ACC112 (cell line): ENCODE data around the gene HMGB3.

Experiments used
- H2AFZ ChIP-seq: fragments of 200-600 bp; sonication (generic); one replicate; pipeline ENCODE4 v1.6.0; 2017; ENCODE audit warnings: antibody characterized with exemption, low read length; ENCODE audit not compliant: unreplicated experiment
- H3K27ac ChIP-seq: fragments of 200-600 bp; sonication (generic); 2 replicates; pipeline ENCODE4 v1.5.1; 2014; ENCODE audit warnings: low read depth, mild to moderate bottlenecking, antibody characterized with exemption, low read length, moderate library complexity
- H3K27me3 ChIP-seq: fragments of 200-600 bp; sonication (generic); 2 replicates; pipeline ENCODE4 v1.6.1; 2014; ENCODE audit warnings: mild to moderate bottlenecking, antibody characterized with exemption, low read length, moderate library complexity, mixed read lengths; ENCODE audit not compliant: insufficient read depth
- H3K36me3 ChIP-seq: fragments of 200-600 bp; sonication (generic); 2 replicates; pipeline ENCODE4 v1.6.1; 2016; ENCODE audit warnings: mild to moderate bottlenecking, antibody characterized with exemption, low read length, moderate library complexity, mixed read lengths; ENCODE audit not compliant: insufficient read depth
- H3K4me1 ChIP-seq: fragments of 200-600 bp; sonication (generic); one replicate; pipeline ENCODE4 v1.6.1; 2016; ENCODE audit warnings: low read length, mixed read lengths; ENCODE audit not compliant: insufficient read depth, unreplicated experiment, control insufficient read depth
- H3K4me3 ChIP-seq: fragments of 200-600 bp; sonication (generic); 2 replicates; pipeline ENCODE4 v1.5.1; 2014; ENCODE audit warnings: mild to moderate bottlenecking, low read depth, low read length
- H3K79me2 ChIP-seq: fragments of 200-600 bp; sonication (generic); one replicate; pipeline ENCODE4 v1.6.0; 2016; ENCODE audit warnings: low read length; ENCODE audit not compliant: control insufficient read depth, unreplicated experiment, insufficient read depth

The HMGB3 gene

GRCh38 chrX:151004085-151004484, 20.9 kb downstream of the HMGB3 start:
- Histone ChIP-seq H3K79me2 (no peaks in the 10 kb centered on the region), H3K27me3 (no peaks in the 10 kb centered on the region), H2AFZ (no peak overlapping the region), H3K36me3 (no peaks in the 10 kb centered on the region), H3K4me1 (no peaks in the 10 kb centered on the region), H3K27ac (no peak overlapping the region), H3K4me3 (no peak overlapping the region)

GRCh38 chrX:151006410-151007109, 23.4 kb downstream of the HMGB3 start:
- H3K27ac ChIP-seq: no peak overlapping the region
- no peak overlapping the region for H2AFZ ChIP-seq
- no peaks in the 10 kb centered on the region for H3K4me1 ChIP-seq
- H3K27me3 ChIP-seq: no peaks in the 10 kb centered on the region
- H3K79me2 ChIP-seq: no peaks in the 10 kb centered on the region
- H3K4me3 ChIP-seq: no peak overlapping the region
- no peaks in the 10 kb centered on the region for H3K36me3 ChIP-seq

- no peaks in the 10 kb centered on the region for H3K4me1 ChIP-seq
- H3K27ac ChIP-seq: no peak overlapping the region
- H3K36me3 ChIP-seq: no peaks in the 10 kb centered on the region
- H3K4me3 ChIP-seq: no peak overlapping the region
- no peak overlapping the region for H2AFZ ChIP-seq
- H3K79me2 ChIP-seq: no peaks in the 10 kb centered on the region
- H3K27me3 ChIP-seq: no peaks in the 10 kb centered on the region
These were observed 26.4 kb downstream of the HMGB3 start for GRCh38 chrX:151009582-151009981.

DNA sequence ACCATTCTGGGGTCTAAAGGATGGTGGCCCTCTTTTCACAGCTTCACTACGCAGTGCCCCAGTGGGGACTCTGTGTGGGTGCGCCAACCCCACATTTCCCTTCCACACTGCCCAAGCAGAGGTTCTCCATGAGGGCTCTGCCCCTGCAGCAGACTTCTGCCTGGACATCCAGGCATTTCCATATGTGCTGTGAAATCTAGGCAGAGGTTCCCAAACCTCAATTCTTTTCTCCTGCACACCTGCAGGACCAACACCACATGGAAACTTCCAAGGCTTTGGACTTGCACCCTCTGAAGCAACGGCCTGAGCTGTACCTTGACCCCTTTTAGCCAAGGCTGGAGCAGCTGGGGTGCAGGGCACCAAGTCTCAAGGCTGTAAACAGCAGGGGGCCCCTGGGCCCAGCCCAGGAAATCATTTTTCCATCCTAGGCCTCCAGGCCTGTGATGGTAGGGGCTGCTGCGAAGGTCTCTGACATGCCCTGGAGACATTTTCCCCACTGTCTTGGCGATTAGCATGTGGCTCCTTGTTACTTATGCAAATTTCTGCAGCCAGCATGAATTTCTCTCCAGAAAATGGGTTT, 30.1 kb downstream of the HMGB3 start:
- Histone ChIP-seq H2AFZ (no peak overlapping the region), H3K79me2 (no peaks in the 10 kb centered on the region), H3K4me3 (no peak overlapping the region), H3K4me1 (no peaks in the 10 kb centered on the region), H3K27me3 (no peaks in the 10 kb centered on the region), H3K36me3 (no peaks in the 10 kb centered on the region), H3K27ac (no peak overlapping the region)

DNA sequence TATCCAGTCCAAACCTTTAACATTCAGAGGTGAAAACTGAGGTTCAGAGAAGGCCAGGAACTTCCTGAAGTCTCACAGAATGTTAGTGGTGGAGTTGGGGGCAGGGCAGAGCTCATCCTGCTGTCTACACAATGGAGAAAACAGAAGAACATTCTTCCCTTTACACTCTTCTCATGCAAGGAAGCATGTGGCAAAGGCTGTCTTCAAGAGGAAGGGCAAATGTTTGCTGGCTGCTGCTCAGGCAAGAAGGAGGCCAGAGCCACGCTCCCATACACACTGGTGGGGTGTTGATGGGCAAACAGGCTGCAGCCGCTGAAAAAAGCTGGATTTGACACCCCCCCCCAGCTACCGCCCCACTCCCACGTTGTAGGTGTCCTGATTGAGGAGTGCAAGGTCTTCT, 32.5 kb downstream of the HMGB3 start:
- Histone ChIP-seq H2AFZ (no peak overlapping the region), H3K36me3 (no peaks in the 10 kb centered on the region), H3K27ac (no peak overlapping the region), H3K27me3 (no peaks in the 10 kb centered on the region), H3K79me2 (no peaks in the 10 kb centered on the region), H3K4me1 (no peaks in the 10 kb centered on the region), H3K4me3 (no peak overlapping the region)

GRCh38 chrX:151019856-151020255, 36.7 kb downstream of the HMGB3 start:
- no peaks in the 10 kb centered on the region for H3K4me1 ChIP-seq
- no peaks in the 10 kb centered on the region for H3K79me2 ChIP-seq
- no peaks in the 10 kb centered on the region for H3K36me3 ChIP-seq
- no peak overlapping the region for H2AFZ ChIP-seq
- H3K27me3 ChIP-seq: no peaks in the 10 kb centered on the region
- H3K4me3 ChIP-seq: no peak overlapping the region
- no peak overlapping the region for H3K27ac ChIP-seq

GRCh38 chrX:151030845-151031244, 47.7 kb downstream of the HMGB3 start:
- no peaks in the 10 kb centered on the region for H3K79me2 ChIP-seq
- H3K4me1 ChIP-seq: no peaks in the 10 kb centered on the region
- H3K36me3 ChIP-seq: no peaks in the 10 kb centered on the region
- H3K27me3 ChIP-seq: no peaks in the 10 kb centered on the region
- H3K4me3 ChIP-seq: no peak overlapping the region
- H3K27ac ChIP-seq: no peak overlapping the region
- H2AFZ ChIP-seq: no peak overlapping the region

DNA sequence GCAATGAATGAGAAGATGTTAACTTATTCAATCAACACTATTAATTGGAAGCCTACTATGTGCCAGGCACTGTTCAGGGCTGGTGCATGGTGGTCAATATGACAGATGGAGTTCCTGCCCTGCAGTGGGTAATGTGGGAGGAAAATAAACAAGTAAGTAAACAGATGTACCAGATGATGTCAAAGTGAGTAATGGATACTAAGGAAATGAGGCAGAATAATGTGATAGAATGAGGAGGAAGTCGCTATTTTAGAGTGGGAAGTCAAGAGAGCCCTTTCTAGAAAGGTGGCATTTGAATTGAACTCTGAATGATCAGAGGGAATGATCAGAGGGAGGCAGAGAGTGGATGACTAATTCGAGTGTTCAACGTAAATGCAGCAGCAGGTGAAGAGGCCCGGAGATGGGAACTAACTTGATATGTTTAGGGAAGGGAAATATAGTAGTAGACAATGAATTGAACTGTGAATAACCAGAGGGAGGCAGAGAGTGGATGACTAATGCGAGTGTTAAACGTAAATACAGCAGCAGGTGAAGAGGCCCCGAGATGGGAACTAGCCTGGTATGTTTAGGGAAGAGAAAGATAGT, 48.3 kb downstream of the HMGB3 start:
- Histone ChIP-seq H3K4me3 (no peak overlapping the region), H3K36me3 (no peaks in the 10 kb centered on the region), H3K27ac (no peak overlapping the region), H3K27me3 (no peaks in the 10 kb centered on the region), H3K4me1 (no peaks in the 10 kb centered on the region), H3K79me2 (no peaks in the 10 kb centered on the region), H2AFZ (no peak overlapping the region)

DNA sequence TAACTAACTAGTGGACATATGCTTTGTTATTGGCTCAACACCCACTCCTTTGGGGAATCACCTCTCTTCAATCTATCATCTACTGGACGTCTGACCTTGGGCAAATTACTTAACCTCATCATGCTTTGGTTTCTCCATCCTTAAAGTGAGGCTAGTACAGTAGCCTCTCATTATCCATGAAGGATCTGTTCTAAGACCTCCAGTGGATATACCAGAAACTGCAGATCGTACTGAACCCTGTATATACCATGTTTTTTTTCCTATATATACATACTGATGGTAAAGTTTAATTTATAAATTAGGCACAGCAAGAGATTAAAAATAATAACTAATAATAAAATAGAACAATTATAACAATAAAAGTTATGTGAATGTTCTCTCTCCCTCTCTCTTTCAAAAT, 56.2 kb downstream of the HMGB3 start:
- Histone ChIP-seq H3K4me3 (no peak overlapping the region), H3K27ac (no peak overlapping the region), H3K4me1 (no peaks in the 10 kb centered on the region), H3K36me3 (no peaks in the 10 kb centered on the region), H2AFZ (no peak overlapping the region), H3K79me2 (no peaks in the 10 kb centered on the region), H3K27me3 (no peaks in the 10 kb centered on the region)
